ENCODE measurements around the gene WT1. TPM values are rescaled to one million over a fixed set of nuclear protein-coding genes. Genes with fewer than 3 reads are reported as not detected.

WT1 gene
- polyA plus RNA-seq, 1 donor from 2014 or later, result not detected

- Histone ChIP-seq H3K79me2 (replicated peaks; ENCODE audit: insufficient read depth, low read length) (no peaks in the 10 kb centered on the region), H3K4me2 (ENCODE audit: low read length) (no peak overlapping the region), H3K9me3 (ENCODE audit: low read length) (peaks cover 15% of the 10 kb centered on the region), H3K27me3 (ENCODE audit: insufficient read depth, low read depth, low read length) (peaks cover 100% of the 10 kb centered on the region), H3K27ac (ENCODE audit: low read length) (no peak overlapping the region), H4K20me1 (ENCODE audit: insufficient read depth) (no peaks in the 10 kb centered on the region), H3K9me2 (ENCODE audit: insufficient read depth, low read length) (no peaks in the 10 kb centered on the region), H2AFZ (ENCODE audit: low read depth, low read length) (no peak overlapping the region), H3K36me3 (ENCODE audit: insufficient read depth, low read length) (no peaks in the 10 kb centered on the region), H3K4me3 (ENCODE audit: low read length) (no peak overlapping the region), H3K9ac (ENCODE audit: low read length) (no peak overlapping the region), H3F3A (ENCODE audit: insufficient read depth, low read length, poor library complexity, severe bottlenecking) (no peaks in the 10 kb centered on the region)
- no peak for TF ChIP-seq EZH2 (IDR thresholded peaks at IDR 0.05; ENCODE audit: borderline replicate concordance, insufficient read depth, low read length, poor library complexity, severe bottlenecking)
- no peak for TF ChIP-seq MXI1 (conservative IDR thresholded peaks at IDR 0.05; ENCODE audit: poor library complexity, severe bottlenecking)
- no peak for TF ChIP-seq RAD21 (conservative IDR thresholded peaks at IDR 0.05)
- no peak for TF ChIP-seq EP300 (conservative IDR thresholded peaks at IDR 0.05; ENCODE audit: poor library complexity, severe bottlenecking)
- TF ChIP-seq TAF1 (IDR thresholded peaks at IDR 0.05; ENCODE audit: low read depth), result no peak
Observed at GRCh38 chr11:32429477-32429876, 5.9 kb downstream of the WT1 start.

GRCh38 chr11:32428665-32429303 is 6.6 kb downstream of the WT1 start:
- peaks cover 15% of the 10 kb centered on the region for H3K9me3 ChIP-seq (ENCODE audit: low read length)
- no peak overlapping the region for H3K27ac ChIP-seq (ENCODE audit: low read length)
- no peak overlapping the region for H3K4me3 ChIP-seq (ENCODE audit: low read length)
- H3K79me2 ChIP-seq (replicated peaks; ENCODE audit: insufficient read depth, low read length), result no peaks in the 10 kb centered on the region
- H3K4me2 ChIP-seq (ENCODE audit: low read length), result no peak overlapping the region
- H3K36me3 ChIP-seq (ENCODE audit: insufficient read depth, low read length), result no peaks in the 10 kb centered on the region
- H3K9ac ChIP-seq (ENCODE audit: low read length), result no peak overlapping the region
- H2AFZ ChIP-seq (ENCODE audit: low read depth, low read length), result no peak overlapping the region
- H3F3A ChIP-seq (ENCODE audit: insufficient read depth, low read length, poor library complexity, severe bottlenecking), result no peaks in the 10 kb centered on the region
- no peaks in the 10 kb centered on the region for H4K20me1 ChIP-seq (ENCODE audit: insufficient read depth)
- peaks cover 99% of the 10 kb centered on the region for H3K27me3 ChIP-seq (ENCODE audit: insufficient read depth, low read depth, low read length)
- no peaks in the 10 kb centered on the region for H3K9me2 ChIP-seq (ENCODE audit: insufficient read depth, low read length)
- no peak for TF ChIP-seq REST (IDR thresholded peaks at IDR 0.05; ENCODE audit: borderline replicate concordance)
- TF ChIP-seq EP300 (conservative IDR thresholded peaks at IDR 0.05; ENCODE audit: poor library complexity, severe bottlenecking), result no peak
- TF ChIP-seq SMC3 (conservative IDR thresholded peaks at IDR 0.05; ENCODE audit: poor library complexity), result no peak
- TF ChIP-seq MXI1 (conservative IDR thresholded peaks at IDR 0.05; ENCODE audit: poor library complexity, severe bottlenecking), result no peak
- no peak for TF ChIP-seq RAD21 (conservative IDR thresholded peaks at IDR 0.05)
- no peak for TF ChIP-seq TAF1 (IDR thresholded peaks at IDR 0.05; ENCODE audit: low read depth)
- no peak for TF ChIP-seq EZH2 (IDR thresholded peaks at IDR 0.05; ENCODE audit: borderline replicate concordance, insufficient read depth, low read length, poor library complexity, severe bottlenecking)
- no peak for TF ChIP-seq CTCF (IDR thresholded peaks at IDR 0.05; ENCODE audit: poor library complexity, severe bottlenecking)
- TF ChIP-seq POLR2AphosphoS5 (IDR thresholded peaks at IDR 0.05), result no peak

Measured in neural cell (in vitro differentiated cells).